HCT116 (cell line): ENCODE data around the gene PDF. TPM values are rescaled to one million over a fixed set of nuclear protein-coding genes. Genes with fewer than 3 reads are reported as not detected.

ENCODE experiments used
- ATAC-seq: fragments of 200-7000 bp; cut with Tn5 transposase; 2 replicates; pipeline ENCODE4 v1.9.1; 2020; ENCODE audit warnings: mild to moderate bottlenecking, moderate library complexity
- BruUV-seq: library from RNA; stranded (reverse); fragments of 400-500 nt; replicated peaks from 2 replicates; lab custom pipeline; 2021; lab: Mats Ljungman, UMichigan
- CTCF ChIA-PET: fragments of 300-600 bp; sonication (Branson Sonifier 250); formaldehyde crosslinking; loops from one replicate; lab custom pipeline; 2021; ENCODE audit warnings: antibody characterized with exemption; lab: Charles Lee
- POLR2A ChIA-PET: fragments of 300-600, 350-600 bp; sonication (Branson Sonifier 250); formaldehyde crosslinking; loops from one replicate; lab custom pipeline; 2021; ENCODE audit warnings: antibody characterized with exemption; lab: Charles Lee
- RAD21 ChIA-PET, 2 experiments: fragments of 300-600 bp; sonication (Branson Sonifier 250); formaldehyde crosslinking; loops; one replicate each; lab custom pipeline; 2023; ENCODE audit warnings: low total read pairs in 2 of 2; ENCODE audit not compliant: uncharacterized antibody in 2 of 2, unreplicated experiment in 2 of 2, low non-redundant PET in 1 of 2; lab: Charles Lee
- DNase-seq: peaks from one replicate; pipeline ENCODE4 v3.0.0-alpha.2; 2010; ENCODE audit warnings: low read depth, low spot score
- H2AFZ ChIP-seq: fragments of 200-600 bp; shearing (Covaris generic), sonication (generic); 2 replicates; pipeline ENCODE4 v1.6.1; 2017; ENCODE audit warnings: low read depth, mixed run types, mixed read lengths, antibody characterized with exemption, low read length; ENCODE audit not compliant: poor library complexity, severe bottlenecking
- H3K27ac ChIP-seq: 2 replicates; pipeline ENCODE4 v1.5.1; 2012; ENCODE audit warnings: low read depth, low read length
- H3K27me3 ChIP-seq: fragments of 200-600 bp; sonication (generic); 2 replicates; pipeline ENCODE4 v1.6.1; 2016; ENCODE audit warnings: mixed run types, low read length, mixed read lengths; ENCODE audit not compliant: insufficient read depth
- H3K36me3 ChIP-seq, 2 experiments: fragments of 200-500 bp in 1 of 2; fragments of 200-600 bp in 1 of 2; sonication (Bioruptor generic) in 1 of 2; sonication (generic) in 1 of 2; 2 replicates each; pipeline versions ENCODE4 v1.5.1 to v1.6.1; 2014 to 2016; ENCODE audit warnings: low read length in 2 of 2, inconsistent platforms in 1 of 2, mixed read lengths in 1 of 2, mixed run types in 1 of 2; ENCODE audit not compliant: insufficient read depth in 2 of 2, control insufficient read depth in 1 of 2
- H3K4me1 ChIP-seq, 2 experiments: fragments of 200-600 bp in 1 of 2; sonication (generic) in 1 of 2; 2 replicates each; pipeline versions ENCODE4 v1.5.1 to v1.6.1; 2012 to 2017; ENCODE audit warnings: low read length in 2 of 2, inconsistent platforms in 1 of 2, mild to moderate bottlenecking in 1 of 2, mixed read lengths in 1 of 2, mixed run types in 1 of 2, moderate library complexity in 1 of 2; ENCODE audit not compliant: insufficient read depth in 2 of 2, control insufficient read depth in 1 of 2
- H3K4me2 ChIP-seq: fragments of 200-600 bp; sonication (generic); 2 replicates; pipeline ENCODE4 v1.6.1; 2017; ENCODE audit warnings: mixed run types, low read length, mixed read lengths
- H3K4me3 ChIP-seq, 2 experiments: fragments of 200-600 bp in 1 of 2; sonication (generic) in 1 of 2; replicated peaks in 1 of 2; 2 replicates each; pipeline ENCODE4 v1.5.1; 2011 to 2016; ENCODE audit warnings: low read length in 2 of 2, control low read depth in 1 of 2, low read depth in 1 of 2, mild to moderate bottlenecking in 1 of 2, mixed read lengths in 1 of 2, mixed run types in 1 of 2
- H3K79me2 ChIP-seq: fragments of 200-600 bp; sonication (generic); 2 replicates; pipeline ENCODE4 v1.6.1; 2017; ENCODE audit warnings: mild to moderate bottlenecking, mixed run types, low read length, moderate library complexity, mixed read lengths; ENCODE audit not compliant: insufficient read depth
- H3K9ac ChIP-seq: fragments of 200-600 bp; sonication (generic); 2 replicates; pipeline ENCODE4 v1.6.1; 2016; ENCODE audit warnings: low read length, mixed read lengths
- H3K9me2 ChIP-seq: fragments of 200-600 bp; sonication (generic), shearing (Covaris generic); 2 replicates; pipeline ENCODE4 v1.6.1; 2017; ENCODE audit warnings: mixed run types, mild to moderate bottlenecking, moderate library complexity; ENCODE audit not compliant: insufficient read depth
- H3K9me3 ChIP-seq, 2 experiments: fragments of 200-500 bp in 1 of 2; fragments of 200-600 bp in 1 of 2; sonication (Bioruptor generic) in 1 of 2; sonication (generic) in 1 of 2; 2 replicates each; pipeline ENCODE4 v1.6.1; 2014 to 2017; ENCODE audit warnings: low read length in 2 of 2, mixed read lengths in 2 of 2, inconsistent platforms in 1 of 2, low read depth in 1 of 2, mild to moderate bottlenecking in 1 of 2, mixed run types in 1 of 2, moderate library complexity in 1 of 2; ENCODE audit not compliant: control insufficient read depth in 1 of 2, insufficient read depth in 1 of 2
- H4K20me1 ChIP-seq: fragments of 200-600 bp; sonication (generic), shearing (Covaris generic); 2 replicates; pipeline ENCODE4 v1.6.1; 2017; ENCODE audit warnings: mixed run types, mild to moderate bottlenecking, moderate library complexity; ENCODE audit not compliant: insufficient read depth
- CBX3 ChIP-seq: IDR thresholded peaks from 2 replicates; pipeline ENCODE4 v1.6.1; 2012; ENCODE audit warnings: low read depth
- EZH2 ChIP-seq: fragments of 200-600 bp; sonication (generic); IDR thresholded peaks from 2 replicates; pipeline ENCODE4 v1.6.1; 2017; ENCODE audit warnings: antibody characterized with exemption, mixed run types
- POLR2A ChIP-seq: IDR thresholded peaks from 2 replicates; pipeline ENCODE4 v1.7.0; 2011; ENCODE audit warnings: borderline replicate concordance; ENCODE audit not compliant: insufficient read depth, insufficient read length; ENCODE audit errors: extremely low read depth
- POLR2AphosphoS5 ChIP-seq: IDR thresholded peaks from 2 replicates; pipeline ENCODE4 v1.6.1; 2011; ENCODE audit warnings: mild to moderate bottlenecking, low read depth, low read length, moderate library complexity
- SP1 ChIP-seq: IDR thresholded peaks from 2 replicates; pipeline ENCODE4 v1.6.1; 2012; ENCODE audit warnings: low read depth
- TCF7L2 ChIP-seq: IDR thresholded peaks from 2 replicates; pipeline ENCODE4 v1.7.0; 2011; ENCODE audit warnings: borderline replicate concordance, inconsistent platforms; ENCODE audit not compliant: insufficient read depth, insufficient read length; ENCODE audit errors: extremely low read depth
- ZFX ChIP-seq: fragments of 450-650 bp; IDR thresholded peaks from 2 replicates; pipeline ENCODE4 v1.6.1; 2017
- ZNF274 ChIP-seq: fragments of 200-500 bp; sonication (Bioruptor generic); IDR thresholded peaks from 2 replicates; pipeline ENCODE4 v1.6.1; 2014; ENCODE audit warnings: mild to moderate bottlenecking, low read depth, low read length, inconsistent platforms
- intact Hi-C: fragments of 100-400 bp; cut with micrococcal nuclease; formaldehyde crosslinking; loops from 2 replicates; pipeline ENCODE4 v1.10.0; 2022
- total RNA-seq: library from RNA; stranded (reverse); gene quantifications from one replicate; pipeline ENCODE4 v1.2.1, GENCODE V29; 2021; ENCODE audit not compliant: unreplicated experiment
- TF ChIP-seq, protein P1 (sequence below), 3 experiments: fragments of 200-600 bp in 1 of 3; sonication (generic) in 1 of 3; IDR thresholded peaks in 2 of 3; conservative IDR thresholded peaks in 1 of 3; 2 replicates each; pipeline ENCODE4 v1.5.1; 2012 to 2017; ENCODE audit warnings: low read depth in 2 of 3, low read length in 2 of 3, antibody characterized with exemption in 1 of 3, borderline replicate concordance in 1 of 3, control low read depth in 1 of 3, mild to moderate bottlenecking in 1 of 3, mixed read lengths in 1 of 3, mixed run types in 1 of 3, moderate library complexity in 1 of 3; ENCODE audit not compliant: insufficient read depth in 1 of 3
- TF ChIP-seq, protein P2 (sequence below): IDR thresholded peaks from 2 replicates; pipeline ENCODE4 v1.6.1; 2012; ENCODE audit warnings: low read depth
- TF ChIP-seq, protein P3 (sequence below): IDR thresholded peaks from 2 replicates; pipeline ENCODE4 v1.6.1; 2012

The PDF gene
- total RNA-seq, 1 experiment from 2014 or later, result 33.9 TPM

DNA sequence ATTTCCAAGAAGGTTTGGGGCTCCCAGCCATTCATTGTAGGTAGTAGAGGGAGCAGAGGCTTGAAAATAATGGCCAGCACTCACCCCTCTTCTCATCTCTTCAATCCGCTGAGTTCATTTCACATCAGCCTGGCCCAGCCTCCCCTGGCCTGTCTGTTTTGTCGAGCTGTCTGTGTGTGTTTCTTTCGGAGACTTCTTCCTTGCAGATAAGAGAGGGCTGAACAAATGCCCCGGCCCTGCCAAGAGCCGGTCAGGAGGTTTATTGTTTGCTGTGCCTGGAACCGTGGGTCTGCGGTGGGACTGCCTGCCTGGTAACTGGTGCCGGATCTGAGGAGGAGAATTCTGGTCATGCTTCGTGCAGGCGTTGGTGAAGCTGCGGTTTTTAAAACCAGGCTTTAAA lies 15.9 kb downstream of the PDF start (continued):
- TF ChIP-seq, protein P1, sequence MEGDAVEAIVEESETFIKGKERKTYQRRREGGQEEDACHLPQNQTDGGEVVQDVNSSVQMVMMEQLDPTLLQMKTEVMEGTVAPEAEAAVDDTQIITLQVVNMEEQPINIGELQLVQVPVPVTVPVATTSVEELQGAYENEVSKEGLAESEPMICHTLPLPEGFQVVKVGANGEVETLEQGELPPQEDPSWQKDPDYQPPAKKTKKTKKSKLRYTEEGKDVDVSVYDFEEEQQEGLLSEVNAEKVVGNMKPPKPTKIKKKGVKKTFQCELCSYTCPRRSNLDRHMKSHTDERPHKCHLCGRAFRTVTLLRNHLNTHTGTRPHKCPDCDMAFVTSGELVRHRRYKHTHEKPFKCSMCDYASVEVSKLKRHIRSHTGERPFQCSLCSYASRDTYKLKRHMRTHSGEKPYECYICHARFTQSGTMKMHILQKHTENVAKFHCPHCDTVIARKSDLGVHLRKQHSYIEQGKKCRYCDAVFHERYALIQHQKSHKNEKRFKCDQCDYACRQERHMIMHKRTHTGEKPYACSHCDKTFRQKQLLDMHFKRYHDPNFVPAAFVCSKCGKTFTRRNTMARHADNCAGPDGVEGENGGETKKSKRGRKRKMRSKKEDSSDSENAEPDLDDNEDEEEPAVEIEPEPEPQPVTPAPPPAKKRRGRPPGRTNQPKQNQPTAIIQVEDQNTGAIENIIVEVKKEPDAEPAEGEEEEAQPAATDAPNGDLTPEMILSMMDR (IDR thresholded peaks at IDR 0.05 in 2 of 3, conservative IDR thresholded peaks at IDR 0.05 in 1 of 3; ENCODE audit: borderline replicate concordance in 1 of 3, insufficient read depth in 1 of 3, low read depth in 2 of 3, low read length in 2 of 3), result no peak

DNA sequence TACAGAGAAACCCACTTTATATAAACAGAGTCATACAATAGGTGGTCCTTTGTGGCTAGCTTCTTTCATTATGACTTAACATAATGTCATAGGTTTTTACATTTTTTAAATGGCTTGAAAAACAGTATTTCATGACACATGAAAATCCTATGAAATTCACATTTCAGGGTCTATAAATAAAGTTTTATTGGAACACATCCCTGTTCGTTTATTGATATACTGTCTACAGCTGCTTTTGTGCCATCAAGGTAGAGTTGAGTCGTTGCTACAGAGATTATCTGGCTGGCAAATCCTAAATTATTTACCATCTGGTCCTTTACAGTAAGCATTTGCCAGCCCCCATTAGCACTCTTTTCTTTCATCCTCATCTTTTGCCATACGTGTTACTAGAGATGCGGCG lies 16.9 kb downstream of the PDF start:
- intact Hi-C loops, result no loop called here
- H2AFZ ChIP-seq, result no peak overlapping the region
- peaks cover 16 to 29% of the 10 kb centered on the region in 2 experiments; a peak in 3 of 4 replicates for H3K36me3 ChIP-seq
- peaks cover 6 to 14% of the 10 kb centered on the region in 2 experiments for H3K4me1 ChIP-seq
- no peak overlapping the region for H3K4me3 ChIP-seq
- H3K27ac ChIP-seq, result no peak overlapping the region
- H3K9me3 ChIP-seq, result no peaks in the 10 kb centered on the region
- no peak for ATAC-seq
- no peak overlapping the region for H3K4me2 ChIP-seq
- no peaks in the 10 kb centered on the region for H3K9me2 ChIP-seq
- TF ChIP-seq TCF7L2, result no peak
- TF ChIP-seq ZNF274, result no peak
- no peak for TF ChIP-seq EZH2
- no peak for TF ChIP-seq POLR2AphosphoS5
- no peak for TF ChIP-seq CBX3
- TF ChIP-seq, protein P2, sequence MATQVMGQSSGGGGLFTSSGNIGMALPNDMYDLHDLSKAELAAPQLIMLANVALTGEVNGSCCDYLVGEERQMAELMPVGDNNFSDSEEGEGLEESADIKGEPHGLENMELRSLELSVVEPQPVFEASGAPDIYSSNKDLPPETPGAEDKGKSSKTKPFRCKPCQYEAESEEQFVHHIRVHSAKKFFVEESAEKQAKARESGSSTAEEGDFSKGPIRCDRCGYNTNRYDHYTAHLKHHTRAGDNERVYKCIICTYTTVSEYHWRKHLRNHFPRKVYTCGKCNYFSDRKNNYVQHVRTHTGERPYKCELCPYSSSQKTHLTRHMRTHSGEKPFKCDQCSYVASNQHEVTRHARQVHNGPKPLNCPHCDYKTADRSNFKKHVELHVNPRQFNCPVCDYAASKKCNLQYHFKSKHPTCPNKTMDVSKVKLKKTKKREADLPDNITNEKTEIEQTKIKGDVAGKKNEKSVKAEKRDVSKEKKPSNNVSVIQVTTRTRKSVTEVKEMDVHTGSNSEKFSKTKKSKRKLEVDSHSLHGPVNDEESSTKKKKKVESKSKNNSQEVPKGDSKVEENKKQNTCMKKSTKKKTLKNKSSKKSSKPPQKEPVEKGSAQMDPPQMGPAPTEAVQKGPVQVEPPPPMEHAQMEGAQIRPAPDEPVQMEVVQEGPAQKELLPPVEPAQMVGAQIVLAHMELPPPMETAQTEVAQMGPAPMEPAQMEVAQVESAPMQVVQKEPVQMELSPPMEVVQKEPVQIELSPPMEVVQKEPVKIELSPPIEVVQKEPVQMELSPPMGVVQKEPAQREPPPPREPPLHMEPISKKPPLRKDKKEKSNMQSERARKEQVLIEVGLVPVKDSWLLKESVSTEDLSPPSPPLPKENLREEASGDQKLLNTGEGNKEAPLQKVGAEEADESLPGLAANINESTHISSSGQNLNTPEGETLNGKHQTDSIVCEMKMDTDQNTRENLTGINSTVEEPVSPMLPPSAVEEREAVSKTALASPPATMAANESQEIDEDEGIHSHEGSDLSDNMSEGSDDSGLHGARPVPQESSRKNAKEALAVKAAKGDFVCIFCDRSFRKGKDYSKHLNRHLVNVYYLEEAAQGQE, result no peak
- no peak for TF ChIP-seq POLR2A
- TF ChIP-seq, protein P3, sequence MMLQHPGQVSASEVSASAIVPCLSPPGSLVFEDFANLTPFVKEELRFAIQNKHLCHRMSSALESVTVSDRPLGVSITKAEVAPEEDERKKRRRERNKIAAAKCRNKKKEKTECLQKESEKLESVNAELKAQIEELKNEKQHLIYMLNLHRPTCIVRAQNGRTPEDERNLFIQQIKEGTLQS, result no peak
- no peak for TF ChIP-seq SP1
- no peak for TF ChIP-seq ZFX
- H3K79me2 ChIP-seq, result peaks cover 55% of the 10 kb centered on the region
- CTCF ChIA-PET, result no interaction called here
- BruUV-seq, result no TSS peak
- no peaks in the 10 kb centered on the region for H3K27me3 ChIP-seq
- no peak for DNase-seq
- H4K20me1 ChIP-seq, result no peaks in the 10 kb centered on the region
- RAD21 ChIA-PET, result no interaction called here
- H3K9ac ChIP-seq, result no peak overlapping the region
- POLR2A ChIA-PET, result no interaction called here
